ENCODE measurements around the gene INSIG1.

INSIG1 gene

DNA sequence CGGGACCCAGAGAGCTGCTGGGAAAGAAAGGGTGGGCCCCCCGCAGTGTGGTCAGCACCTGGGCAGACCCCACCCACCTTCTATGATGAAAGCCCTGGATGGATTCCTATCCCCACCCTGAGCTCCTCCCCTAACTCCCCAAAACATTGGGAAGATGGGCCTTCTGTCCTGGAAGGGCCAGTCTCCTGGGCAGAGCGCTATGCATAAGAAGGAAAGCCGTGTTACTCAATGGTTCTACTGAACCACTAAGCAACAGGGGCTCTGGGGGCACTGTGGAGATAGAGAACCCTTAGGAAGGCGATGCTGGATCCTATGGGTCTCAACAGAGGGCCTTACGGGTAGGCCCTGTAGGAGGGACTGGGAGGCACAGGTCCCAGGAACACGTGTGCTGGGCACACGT is 30.7 kb upstream of the INSIG1 start:
- DNase-seq: no peak

DNA sequence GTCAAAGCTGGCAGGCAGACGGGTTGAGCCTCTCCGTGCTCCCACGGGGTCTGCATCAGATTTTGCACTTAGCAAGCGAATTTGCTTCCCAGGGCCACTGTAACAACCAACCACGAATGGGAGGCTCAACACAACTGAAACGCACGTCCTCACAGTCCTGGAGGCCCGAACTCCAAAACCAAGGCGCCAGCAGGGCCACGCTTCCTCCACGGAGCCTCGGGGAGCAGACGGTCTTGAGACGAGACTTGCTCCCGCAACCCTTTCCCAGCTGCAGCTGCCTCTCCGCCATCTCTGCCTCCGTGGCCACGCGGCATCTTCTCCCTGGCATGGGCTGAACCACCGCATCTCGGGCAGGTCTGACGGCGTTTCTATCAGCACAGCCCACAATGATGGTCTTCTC is 30.2 kb upstream of the INSIG1 start:
- DNase-seq: no peak

DNA sequence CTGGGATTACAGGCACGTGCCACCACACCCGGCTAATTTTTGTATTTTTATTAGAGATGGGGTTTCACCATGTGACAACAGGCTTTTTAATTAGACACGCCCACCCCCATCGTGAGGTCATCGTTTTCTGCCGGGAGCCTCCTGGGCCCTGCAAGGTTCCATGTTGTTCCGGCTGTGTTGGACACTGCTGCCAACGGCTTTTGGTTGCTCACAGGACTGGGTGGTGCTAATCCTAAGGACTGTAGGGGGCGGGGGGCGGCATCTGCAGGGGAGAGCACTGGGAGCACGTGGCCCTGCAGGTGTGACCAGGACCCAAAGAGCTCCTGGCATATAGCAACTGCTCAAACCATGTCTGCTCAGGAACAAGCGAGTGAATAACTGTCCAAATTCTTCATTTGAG is 29.5 kb upstream of the INSIG1 start:
- no peak for DNase-seq

DNA sequence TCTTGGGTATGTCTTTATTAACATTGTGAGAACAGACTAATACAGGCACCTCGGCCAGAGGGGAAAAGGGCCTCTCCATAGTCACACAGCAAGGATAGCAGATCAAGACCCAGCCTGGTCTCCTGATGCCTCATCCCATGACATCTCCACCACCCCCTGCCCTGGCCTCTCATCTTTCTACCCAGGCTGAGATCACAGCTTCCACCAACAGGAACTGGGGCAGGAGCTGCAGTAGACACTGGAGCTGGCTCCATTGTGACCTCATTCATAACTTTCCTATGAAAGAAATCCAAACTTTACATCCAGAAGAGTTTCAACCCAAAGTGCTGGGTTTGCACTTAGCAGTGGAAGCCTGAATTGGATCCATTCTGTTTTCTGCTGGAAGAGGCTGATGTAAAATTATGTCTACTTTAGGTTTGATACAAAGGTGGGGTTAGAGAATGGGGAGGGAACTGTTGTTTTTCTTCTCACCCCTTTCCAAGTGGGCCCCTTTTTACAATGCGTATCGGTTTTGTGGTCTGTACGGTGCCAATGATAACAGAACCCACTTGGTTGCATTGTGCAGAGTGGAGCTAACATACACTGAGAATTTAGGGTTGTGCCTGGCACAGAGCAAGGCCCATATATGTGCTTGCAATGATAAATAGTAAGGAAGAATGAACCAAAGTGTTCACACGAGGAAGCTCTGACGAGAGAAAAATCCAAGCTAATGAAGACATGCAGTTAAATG is 28.6 kb upstream of the INSIG1 start:
- no peak for DNase-seq

DNA sequence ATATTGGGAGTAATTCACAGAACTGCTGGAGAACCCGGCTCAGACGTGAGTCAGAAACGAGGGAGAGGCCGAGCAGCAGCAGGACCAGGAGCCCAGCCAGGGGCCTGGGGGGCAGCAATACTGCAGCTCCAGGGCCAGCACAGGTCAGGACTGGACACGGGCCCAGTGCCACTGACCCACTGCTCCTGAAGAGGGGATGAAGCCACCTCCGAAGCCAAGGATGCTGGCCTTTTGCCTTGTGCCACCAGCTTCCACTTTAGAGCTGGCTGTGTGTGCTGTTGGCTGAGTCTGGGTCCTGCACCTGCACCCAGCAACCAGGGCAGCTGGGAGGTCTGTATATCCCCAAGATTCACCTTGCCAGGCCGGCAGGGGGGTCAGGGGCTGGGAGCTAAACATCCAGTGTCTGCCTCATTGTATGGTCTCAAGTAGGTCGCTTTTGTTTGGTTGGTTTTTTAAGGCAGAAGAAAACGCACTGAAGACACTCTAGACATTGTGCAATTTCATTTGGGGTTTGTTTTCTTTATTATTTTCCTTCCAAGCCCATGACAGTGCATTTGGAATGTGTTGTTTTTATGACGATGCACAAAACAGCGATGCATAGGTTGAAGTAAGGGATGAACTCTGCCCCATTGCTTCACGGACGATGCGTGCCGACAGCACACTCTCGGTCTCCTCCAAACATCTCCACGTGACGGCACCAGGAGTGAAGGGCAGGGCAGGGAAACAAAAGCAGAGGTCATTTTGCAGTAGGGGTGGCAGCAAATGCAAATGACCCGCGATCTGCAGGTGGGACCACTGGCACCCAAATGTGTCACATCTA is 27.7 kb upstream of the INSIG1 start:
- DNase-seq: no peak

- no peak for DNase-seq
These were observed 26.8 kb upstream of the INSIG1 start for GRCh38 chr7:155270861-155271260.

DNA sequence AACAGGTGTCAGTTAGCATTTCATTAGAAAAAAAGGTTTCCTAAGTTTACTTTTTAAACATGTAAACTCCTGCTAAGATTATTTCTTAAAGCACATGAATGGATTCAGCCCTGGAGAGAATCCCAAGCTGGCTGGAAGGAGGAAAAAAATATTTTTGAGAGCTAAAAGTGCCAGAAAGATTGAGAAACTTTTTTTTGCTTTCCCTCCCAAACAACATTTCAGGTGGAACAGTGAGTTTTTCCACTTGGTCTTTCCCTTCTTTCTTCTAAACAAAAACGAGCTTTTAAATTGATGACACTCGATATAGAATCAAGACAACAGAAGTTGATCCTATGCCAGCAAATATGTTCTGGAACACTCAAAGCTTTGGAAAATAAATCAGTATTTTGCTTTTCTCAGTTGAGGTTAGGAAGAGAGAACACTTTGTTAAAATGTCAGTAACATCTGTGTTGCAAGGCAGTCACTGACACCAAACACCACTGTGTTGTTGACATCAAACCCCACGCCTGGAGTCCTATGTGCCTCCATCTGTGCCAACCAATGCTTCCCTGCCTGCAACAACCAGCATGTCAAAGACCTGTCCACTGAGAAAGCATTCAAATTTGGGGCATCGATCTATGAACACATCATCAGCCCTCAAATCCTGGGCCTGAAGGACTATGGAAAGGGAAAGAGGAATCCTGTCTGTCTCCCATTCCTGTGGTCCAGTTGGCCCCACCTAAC is 22.9 kb upstream of the INSIG1 start:
- DNase-seq: no peak

GRCh38 chr7:155276042-155276799 is 21.5 kb upstream of the INSIG1 start:
- DNase-seq: no peak

- DNase-seq: no peak
These were observed 20.8 kb upstream of the INSIG1 start for GRCh38 chr7:155276800-155277375.

GRCh38 chr7:155277385-155277994 is 20.2 kb upstream of the INSIG1 start:
- no peak for DNase-seq

GRCh38 chr7:155278921-155279320 is 18.8 kb upstream of the INSIG1 start:
- no peak for DNase-seq

GRCh38 chr7:155279787-155280445 is 17.8 kb upstream of the INSIG1 start:
- DNase-seq: no peak

- DNase-seq: no peak
These were observed 17.0 kb upstream of the INSIG1 start for GRCh38 chr7:155280446-155281397.

GRCh38 chr7:155281398-155281969 is 16.2 kb upstream of the INSIG1 start:
- no peak for DNase-seq

- DNase-seq: no peak
These were observed 15.0 kb upstream of the INSIG1 start for GRCh38 chr7:155282671-155283070.

- no peak for DNase-seq
These were observed 14.0 kb upstream of the INSIG1 start for GRCh38 chr7:155283565-155284194.

- no peak for DNase-seq
These were observed 13.0 kb upstream of the INSIG1 start for GRCh38 chr7:155284496-155285274.

GRCh38 chr7:155285423-155285822 is 12.3 kb upstream of the INSIG1 start:
- DNase-seq: no peak

DNA sequence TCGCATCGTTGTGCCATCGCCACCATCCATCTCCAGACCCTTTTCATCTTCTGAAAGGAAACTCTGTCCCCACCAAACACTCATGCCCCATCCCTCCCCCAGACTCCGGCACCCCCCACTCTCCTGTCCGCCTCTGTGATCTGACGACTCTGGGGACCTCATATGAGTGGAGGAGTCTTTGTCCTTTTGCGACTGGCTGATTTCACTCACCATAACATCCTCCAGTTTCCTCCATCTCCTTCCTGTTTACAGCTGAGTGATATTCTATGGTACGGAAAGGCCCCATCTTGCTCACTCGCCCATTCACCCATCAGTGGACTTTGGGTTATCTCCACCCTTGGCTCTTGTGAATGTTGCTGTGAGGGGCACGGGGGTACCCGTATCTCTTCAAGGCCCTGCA is 11.8 kb upstream of the INSIG1 start:
- no peak for DNase-seq

All from NCI-H1436 (cell line).